ENCODE measurements around the gene GDPD1. TPM values are rescaled to one million over a fixed set of nuclear protein-coding genes. Genes with fewer than 3 reads are reported as not detected.

Gene GDPD1
- total and polyA plus RNA-seq, 4 donors = 0.45 to 1.4 (median 0.78) TPM

GRCh38 chr17:59299400-59300092, 79.2 kb downstream of the GDPD1 start (continued):
- TF ChIP-seq ZBTB33 (IDR thresholded peaks at IDR 0.05) (no peak), CTCF (IDR thresholded peaks at IDR 0.05; ENCODE audit: low read depth, low read length, missing input control) (no peak)

GRCh38 chr17:59300941-59301340, 80.6 kb downstream of the GDPD1 start:
- H3K27me3 ChIP-seq (ENCODE audit: control insufficient read depth in 4 of 4, insufficient read depth in 4 of 4, low read length in 3 of 4) = no peaks in the 10 kb centered on the region
- no peak overlapping the region for H3K4me3 ChIP-seq (ENCODE audit: low read depth in 1 of 3, low read length in 3 of 3)
- no peak overlapping the region for H3K27ac ChIP-seq (ENCODE audit: low read depth in 1 of 2, low read length in 2 of 2)
- no peaks in the 10 kb centered on the region for H3K9me3 ChIP-seq (ENCODE audit: control insufficient read depth in 4 of 4, low read length in 3 of 4)
- no peak for DNase-seq (ENCODE audit: low spot score)
- no peak overlapping the region for H3K9ac ChIP-seq (ENCODE audit: low read depth in 1 of 2, low read length in 2 of 2)
- TF ChIP-seq EGR1 (IDR thresholded peaks at IDR 0.05; ENCODE audit: low read depth in 2 of 2) (no peak), ZBTB33 (IDR thresholded peaks at IDR 0.05) (no peak), FOXA1 (IDR thresholded peaks at IDR 0.05) (no peak), FOXA2 (IDR thresholded peaks at IDR 0.05) (no peak), CTCF (IDR thresholded peaks at IDR 0.05; ENCODE audit: low read depth, low read length, missing input control) (no peak), NR2F2 (IDR thresholded peaks at IDR 0.05) (no peak), RAD21 (IDR thresholded peaks at IDR 0.05) (no peak), JUND (IDR thresholded peaks at IDR 0.05) (no peak), GABPA (IDR thresholded peaks at IDR 0.05 in 1 of 2, conservative IDR thresholded peaks at IDR 0.05 in 1 of 2) (no peak), ATF3 (IDR thresholded peaks at IDR 0.05) (no peak), SP1 (IDR thresholded peaks at IDR 0.05) (no peak), REST (IDR thresholded peaks at IDR 0.05) (no peak)
- H3K4me1 ChIP-seq (ENCODE audit: control insufficient read depth in 4 of 4, insufficient read depth in 4 of 4, low read length in 3 of 4) = peaks cover 0 to 12% (median 7%) of the 10 kb centered on the region in 4 donors
- WGBS = 87% methylated on average over 5 of the region's 5 CpGs
- no peaks in the 10 kb centered on the region for H3K36me3 ChIP-seq (ENCODE audit: control insufficient read depth in 4 of 4, insufficient read depth in 3 of 4, low read depth in 1 of 4, low read length in 3 of 4)
